K562 (cell line): ENCODE measurements around the gene TRMT112. TPM values are rescaled to one million over a fixed set of nuclear protein-coding genes. Genes with fewer than 3 reads are reported as not detected.

Experiments used
- ATAC-seq: fragments of 200-7000 bp; cut with Tn5 transposase; 3 replicates; pipeline ENCODE4 v1.9.1; 2020; ENCODE audit warnings: moderate library complexity
- BruUV-seq: library from RNA; stranded (reverse); fragments of 400-500 nt; replicated peaks from 2 replicates; lab custom pipeline; 2021; lab: Mats Ljungman, UMichigan
- CTCF ChIA-PET: fragments of 300-600 bp; formaldehyde crosslinking; extraction: SDS; loops from one replicate; lab custom pipeline; 2021; ENCODE audit warnings: low intra/inter-chr PET ratio; lab: Yijun Ruan, JAX
- POLR2A ChIA-PET: fragments of 300-600, 350-650 bp; sonication (Branson Sonifier 250); formaldehyde crosslinking; extraction: SDS; loops from one replicate; lab custom pipeline; 2021; ENCODE audit warnings: antibody characterized with exemption, inconsistent platforms; lab: Yijun Ruan, JAX
- DNase-seq, 4 experiments: peaks; one replicate each; pipeline versions ENCODE4 v3.0.0 to v3.0.0-alpha.2; 2011 to 2018; ENCODE audit warnings: low spot score in 3 of 4, mixed read lengths in 3 of 4; ENCODE audit errors: extremely low read depth in 1 of 4
- FAIRE-seq: peaks from 2 replicates; lab custom pipeline; 2011; peaks lifted over from hg19 to GRCh38; lab: Jason Lieb, UNC
- H2AFZ ChIP-seq: 2 replicates; pipeline ENCODE4 v1.6.0; 2011; ENCODE audit warnings: low read depth, low read length, control low read depth, inconsistent platforms
- H3K27ac ChIP-seq: fragments of 200-600 bp; 3 replicates; pipeline ENCODE4 v1.8.0; 2011; ENCODE audit warnings: low read depth, mild to moderate bottlenecking, control low read depth, inconsistent platforms, low read length, moderate library complexity, mixed read lengths; ENCODE audit errors: extremely low read depth
- H3K27me3 ChIP-seq, 2 experiments: fragments of 300-600 bp in 1 of 2; 2 replicates in 1 of 2; 3 replicates in 1 of 2; pipeline versions ENCODE4 v1.6.0 to v1.8.0; 2011; ENCODE audit warnings: inconsistent platforms in 2 of 2, low read length in 2 of 2, mild to moderate bottlenecking in 1 of 2, mixed read lengths in 1 of 2, moderate library complexity in 1 of 2; ENCODE audit not compliant: control insufficient read depth in 2 of 2, insufficient read depth in 2 of 2
- H3K36me3 ChIP-seq: fragments of 300-600 bp; 3 replicates; pipeline ENCODE4 v1.8.0; 2011; ENCODE audit warnings: mild to moderate bottlenecking, low read length, inconsistent platforms; ENCODE audit not compliant: control insufficient read depth, insufficient read depth
- H3K4me1 ChIP-seq, 2 experiments: fragments of 200-600 bp in 1 of 2; replicated peaks in 1 of 2; 2 replicates in 1 of 2; 3 replicates in 1 of 2; pipeline versions ENCODE4 v1.5.1 to v1.8.0; 2011; ENCODE audit warnings: inconsistent platforms in 2 of 2, low read length in 2 of 2, mild to moderate bottlenecking in 1 of 2, mixed read lengths in 1 of 2, moderate library complexity in 1 of 2; ENCODE audit not compliant: control insufficient read depth in 2 of 2, insufficient read depth in 2 of 2
- H3K4me2 ChIP-seq: 2 replicates; pipeline ENCODE4 v1.6.1; 2011; ENCODE audit warnings: low read length, control low read depth, inconsistent platforms, mixed read lengths; ENCODE audit not compliant: insufficient read depth
- H3K4me3 ChIP-seq: fragments of 200-600 bp; sonication (generic), shearing (Covaris generic); 2 replicates; pipeline ENCODE4 v1.5.1; 2016; ENCODE audit warnings: control low read depth, inconsistent platforms
- H3K79me2 ChIP-seq: fragments of 200-600 bp; 3 replicates; pipeline ENCODE4 v1.8.0; 2011; ENCODE audit warnings: low read length, inconsistent platforms; ENCODE audit not compliant: control insufficient read depth, insufficient read depth
- H3K9ac ChIP-seq, 2 experiments: 2 replicates each; pipeline versions ENCODE4 v1.6.0 to v1.6.1; 2011; ENCODE audit warnings: low read depth in 2 of 2, low read length in 2 of 2, control low read depth in 1 of 2, inconsistent platforms in 1 of 2, mild to moderate bottlenecking in 1 of 2, mixed read lengths in 1 of 2; ENCODE audit not compliant: insufficient read depth in 1 of 2
- H3K9me1 ChIP-seq: one replicate; pipeline ENCODE4 v1.6.0; 2011; ENCODE audit warnings: inconsistent platforms, mild to moderate bottlenecking, low read length, moderate library complexity; ENCODE audit not compliant: control insufficient read depth, insufficient read depth
- H3K9me3 ChIP-seq: replicated peaks from 2 replicates; pipeline ENCODE4 v1.5.1; 2011; ENCODE audit warnings: low read depth, low read length, inconsistent platforms; ENCODE audit not compliant: control insufficient read depth, insufficient read depth
- H4K20me1 ChIP-seq: replicated peaks from 2 replicates; pipeline ENCODE4 v1.6.1; 2011; ENCODE audit warnings: low read length, inconsistent platforms, mixed read lengths; ENCODE audit not compliant: control insufficient read depth, insufficient read depth
- BRD9 ChIP-seq: fragments of 450-650 bp; IDR thresholded peaks from 2 replicates; pipeline ENCODE4 v1.6.1; 2018; ENCODE audit warnings: low read depth; ENCODE audit not compliant: partially characterized antibody
- DNMT1 ChIP-seq: fragments of 450-650 bp; IDR thresholded peaks from 2 replicates; pipeline ENCODE4 v1.6.1; 2016; ENCODE audit warnings: antibody characterized with exemption, mild to moderate bottlenecking
- EHMT2 ChIP-seq: fragments of 450-650 bp; IDR thresholded peaks from 2 replicates; pipeline ENCODE4 v1.6.1; 2018; ENCODE audit warnings: antibody characterized with exemption
- GTF2F1 ChIP-seq: IDR thresholded peaks from 2 replicates; pipeline ENCODE4 v1.6.1; 2011; ENCODE audit warnings: low read depth, low read length, improper control_type of control experiment
- IRF2 ChIP-seq: sonication (generic); formaldehyde crosslinking; IDR thresholded peaks from 2 replicates; pipeline ENCODE4 v1.8.1; 2022; ENCODE audit warnings: mild to moderate bottlenecking, missing genetic modification reagents
- MECOM ChIP-seq: fragments of 250-450 bp; sonication (Bioruptor Pico); IDR thresholded peaks from 2 replicates; pipeline ENCODE4 v1.8.0; 2022; ENCODE audit warnings: inconsistent platforms
- POLR2G ChIP-seq: fragments of 200-400 bp; formaldehyde crosslinking; IDR thresholded peaks from 2 replicates; pipeline ENCODE4 v1.6.1; 2017; ENCODE audit warnings: low read depth, mild to moderate bottlenecking, antibody characterized with exemption, low read length, moderate library complexity
- PPARD ChIP-seq: fragments of 250-450 bp; sonication (Bioruptor Pico); IDR thresholded peaks from 2 replicates; pipeline ENCODE4 v1.8.0; 2022; ENCODE audit warnings: inconsistent platforms, mild to moderate bottlenecking, moderate library complexity
- RBM22 ChIP-seq: fragments of 200-400 bp; formaldehyde crosslinking; IDR thresholded peaks from 2 replicates; pipeline ENCODE4 v1.6.1; 2018; ENCODE audit warnings: low read length, low read depth; ENCODE audit not compliant: poor library complexity, severe bottlenecking
- RFX1 ChIP-seq: fragments of 450-650 bp; IDR thresholded peaks from 2 replicates; pipeline ENCODE4 v1.6.1; 2016; ENCODE audit warnings: mild to moderate bottlenecking, moderate library complexity
- TBP ChIP-seq: optimal IDR thresholded peaks from 2 replicates; pipeline ENCODE3; 2011; ENCODE audit warnings: low read depth, low read length, improper control_type of control experiment
- ZC3H11A ChIP-seq: IDR thresholded peaks from 2 replicates; pipeline ENCODE4 v1.6.1; 2012; ENCODE audit warnings: low read depth, low read length, improper control_type of control experiment
- ZNF24 ChIP-seq: fragments of 450-650 bp; IDR thresholded peaks from 2 replicates; pipeline ENCODE4 v1.6.1; 2016
- ZNF780A ChIP-seq: fragments of 250-450 bp; sonication (Bioruptor Pico); IDR thresholded peaks from 2 replicates; pipeline ENCODE4 v1.5.0; 2021; ENCODE audit warnings: mild to moderate bottlenecking
- WGBS: fragments of 100-300 bp; shearing (Covaris generic); methylation state at CpG from one replicate; pipeline ENCODE4 v1.1.6; 2016; ENCODE audit warnings: low coverage, mixed read lengths; ENCODE audit not compliant: insufficient coverage; ENCODE audit errors: missing lambda C conversion rate; 5-methylcytosine and 5-hydroxymethylcytosine counted together
- in situ Hi-C: fragments of 300-500 bp; cut with MboI; formaldehyde crosslinking; loops from 4 replicates; pipeline ENCODE4 v1.15.0; 2018; ENCODE audit warnings: inconsistent platforms, mixed read lengths
- intact Hi-C: fragments of 100-400 bp; cut with micrococcal nuclease; formaldehyde crosslinking; loops from 2 replicates; pipeline ENCODE4 v1.14.2; 2022
- polyA plus RNA-seq, 8 experiments: library from polyadenylated mRNA; depleted of rRNA in 4 of 8; stranded (reverse) in 5 of 8; unstranded in 3 of 8; fragments of >200 nt; fragmentation: Nextera tagmentation in 2 of 8; fragmentation: Illumina TruSeq in 1 of 8; extraction: Ambion mirVana in 2 of 8; extraction: Trizol in 1 of 8; gene quantifications; 2 replicates each; pipeline versions ENCODE4 v1.2.1 to v1.2.3, GENCODE V29; 2011 to 2014; ENCODE audit warnings: inconsistent platforms in 1 of 8, missing spikeins in 1 of 8
- total RNA-seq, 7 experiments: library from RNA; depleted of rRNA in 6 of 7; stranded (reverse); fragments of >200 nt in 6 of 7; fragmentation: Illumina TruSeq in 2 of 7; extraction: Trizol in 2 of 7; gene quantifications; 2 replicates each; pipeline versions ENCODE4 v1.2.1 to v1.2.3, GENCODE V29; 2011 to 2021; ENCODE audit warnings: low replicate concordance in 1 of 7
- TF ChIP-seq, protein P1 (sequence below): fragments of 250-450 bp; sonication (Bioruptor Pico); IDR thresholded peaks from 2 replicates; pipeline ENCODE4 v1.9.0; 2021; ENCODE audit warnings: mild to moderate bottlenecking
- TF ChIP-seq, protein P2 (sequence below): fragments of 250-450 bp; sonication (Bioruptor Pico); IDR thresholded peaks from 2 replicates; pipeline ENCODE4 v1.5.0; 2022; ENCODE audit warnings: mild to moderate bottlenecking
- TF ChIP-seq, protein P3 (sequence below): IDR thresholded peaks from 3 replicates; pipeline ENCODE4 v1.6.1; 2011; ENCODE audit warnings: borderline replicate concordance, mild to moderate bottlenecking; ENCODE audit not compliant: insufficient read length, insufficient read depth
- TF ChIP-seq, protein P4 (sequence below): fragments of 450-650 bp; conservative IDR thresholded peaks from 2 replicates; pipeline ENCODE4 v1.6.1; 2016; ENCODE audit warnings: missing genetic modification characterization, low read depth, mild to moderate bottlenecking, control low read depth, missing compliant biosample characterization
- TF ChIP-seq, protein P5 (sequence below): sonication (generic); formaldehyde crosslinking; IDR thresholded peaks from 2 replicates; pipeline ENCODE4 v1.8.1; 2022; ENCODE audit warnings: missing genetic modification reagents

The TRMT112 gene
- total and polyA plus RNA-seq, 9 of the 15 experiments (the other 6 are each of a cell fraction or from before 2014, with no cell fraction given), result 162 to 444 (median 300) TPM

DNA sequence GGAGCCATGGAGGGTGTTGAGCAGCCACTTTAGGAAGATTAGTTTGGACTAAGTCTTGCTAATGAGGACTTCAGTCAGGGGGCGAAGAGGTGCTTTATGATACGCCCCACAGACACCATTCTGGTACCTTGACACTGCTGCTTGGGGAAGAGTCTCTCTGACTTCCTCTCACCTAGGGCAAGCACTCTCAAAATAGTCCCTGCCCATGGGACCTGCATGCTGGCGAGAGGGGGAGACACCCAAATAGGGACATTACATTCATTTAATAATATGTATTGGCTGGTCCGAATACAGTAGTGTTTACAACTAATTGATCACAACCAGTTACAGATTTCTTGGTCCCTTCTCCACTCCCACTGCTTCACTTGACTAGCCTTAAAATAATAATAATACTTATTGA is 21.6 kb downstream of the TRMT112 start:
- H3K9me1 ChIP-seq, result no peaks in the 10 kb centered on the region
- no peaks in the 10 kb centered on the region for H3K36me3 ChIP-seq
- in situ Hi-C loops, result no loop called here
- peaks cover 2 to 56% of the 10 kb centered on the region in 2 experiments; a peak in 4 of 5 replicates for H3K4me1 ChIP-seq
- intact Hi-C loops, result no loop called here
- H3K9ac ChIP-seq, result no peak overlapping the region
- ChIA-PET POLR2A (no interaction called here), CTCF (no interaction called here)
- no peak overlapping the region for H3K27ac ChIP-seq
- peaks cover 48 to 67% of the 10 kb centered on the region in 2 experiments for H3K27me3 ChIP-seq
- H3K79me2 ChIP-seq, result no peaks in the 10 kb centered on the region
- H2AFZ ChIP-seq, result no peak overlapping the region
- no peak for FAIRE-seq
- no TSS peak for BruUV-seq
- 20% methylated on average over 4 of the region's 4 CpGs for WGBS
- H3K9me3 ChIP-seq, result no peaks in the 10 kb centered on the region
- no peak for ATAC-seq
- H4K20me1 ChIP-seq, result no peaks in the 10 kb centered on the region; the same call in 1 of the 2 replicates
- DNase-seq, result no peak
- H3K4me3 ChIP-seq, result no peak overlapping the region
- no peak overlapping the region for H3K4me2 ChIP-seq
- TF ChIP-seq ZNF24 (no peak), RFX1 (no peak), IRF2 (CRISPR knock-in tag) (no peak), EHMT2 (no peak), PPARD (no peak), BRD9 (no peak), MECOM (CRISPR knock-in tag) (no peak), TBP (no peak), POLR2G (no peak), DNMT1 (no peak), RBM22 (no peak), ZNF780A (no peak), GTF2F1 (no peak), ZC3H11A (no peak)
- TF ChIP-seq, protein P1, sequence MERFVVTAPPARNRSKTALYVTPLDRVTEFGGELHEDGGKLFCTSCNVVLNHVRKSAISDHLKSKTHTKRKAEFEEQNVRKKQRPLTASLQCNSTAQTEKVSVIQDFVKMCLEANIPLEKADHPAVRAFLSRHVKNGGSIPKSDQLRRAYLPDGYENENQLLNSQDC, result no peak
- TF ChIP-seq, protein P2, sequence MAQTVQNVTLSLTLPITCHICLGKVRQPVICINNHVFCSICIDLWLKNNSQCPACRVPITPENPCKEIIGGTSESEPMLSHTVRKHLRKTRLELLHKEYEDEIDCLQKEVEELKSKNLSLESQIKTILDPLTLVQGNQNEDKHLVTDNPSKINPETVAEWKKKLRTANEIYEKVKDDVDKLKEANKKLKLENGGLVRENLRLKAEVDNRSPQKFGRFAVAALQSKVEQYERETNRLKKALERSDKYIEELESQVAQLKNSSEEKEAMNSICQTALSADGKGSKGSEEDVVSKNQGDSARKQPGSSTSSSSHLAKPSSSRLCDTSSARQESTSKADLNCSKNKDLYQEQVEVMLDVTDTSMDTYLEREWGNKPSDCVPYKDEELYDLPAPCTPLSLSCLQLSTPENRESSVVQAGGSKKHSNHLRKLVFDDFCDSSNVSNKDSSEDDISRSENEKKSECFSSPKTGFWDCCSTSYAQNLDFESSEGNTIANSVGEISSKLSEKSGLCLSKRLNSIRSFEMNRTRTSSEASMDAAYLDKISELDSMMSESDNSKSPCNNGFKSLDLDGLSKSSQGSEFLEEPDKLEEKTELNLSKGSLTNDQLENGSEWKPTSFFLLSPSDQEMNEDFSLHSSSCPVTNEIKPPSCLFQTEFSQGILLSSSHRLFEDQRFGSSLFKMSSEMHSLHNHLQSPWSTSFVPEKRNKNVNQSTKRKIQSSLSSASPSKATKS (CRISPR knock-in tag), result no peak
- TF ChIP-seq, protein P3, sequence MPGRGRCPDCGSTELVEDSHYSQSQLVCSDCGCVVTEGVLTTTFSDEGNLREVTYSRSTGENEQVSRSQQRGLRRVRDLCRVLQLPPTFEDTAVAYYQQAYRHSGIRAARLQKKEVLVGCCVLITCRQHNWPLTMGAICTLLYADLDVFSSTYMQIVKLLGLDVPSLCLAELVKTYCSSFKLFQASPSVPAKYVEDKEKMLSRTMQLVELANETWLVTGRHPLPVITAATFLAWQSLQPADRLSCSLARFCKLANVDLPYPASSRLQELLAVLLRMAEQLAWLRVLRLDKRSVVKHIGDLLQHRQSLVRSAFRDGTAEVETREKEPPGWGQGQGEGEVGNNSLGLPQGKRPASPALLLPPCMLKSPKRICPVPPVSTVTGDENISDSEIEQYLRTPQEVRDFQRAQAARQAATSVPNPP, result no peak
- TF ChIP-seq, protein P4, sequence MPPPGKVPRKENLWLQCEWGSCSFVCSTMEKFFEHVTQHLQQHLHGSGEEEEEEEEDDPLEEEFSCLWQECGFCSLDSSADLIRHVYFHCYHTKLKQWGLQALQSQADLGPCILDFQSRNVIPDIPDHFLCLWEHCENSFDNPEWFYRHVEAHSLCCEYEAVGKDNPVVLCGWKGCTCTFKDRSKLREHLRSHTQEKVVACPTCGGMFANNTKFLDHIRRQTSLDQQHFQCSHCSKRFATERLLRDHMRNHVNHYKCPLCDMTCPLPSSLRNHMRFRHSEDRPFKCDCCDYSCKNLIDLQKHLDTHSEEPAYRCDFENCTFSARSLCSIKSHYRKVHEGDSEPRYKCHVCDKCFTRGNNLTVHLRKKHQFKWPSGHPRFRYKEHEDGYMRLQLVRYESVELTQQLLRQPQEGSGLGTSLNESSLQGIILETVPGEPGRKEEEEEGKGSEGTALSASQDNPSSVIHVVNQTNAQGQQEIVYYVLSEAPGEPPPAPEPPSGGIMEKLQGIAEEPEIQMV, result no peak
- TF ChIP-seq, protein P5, sequence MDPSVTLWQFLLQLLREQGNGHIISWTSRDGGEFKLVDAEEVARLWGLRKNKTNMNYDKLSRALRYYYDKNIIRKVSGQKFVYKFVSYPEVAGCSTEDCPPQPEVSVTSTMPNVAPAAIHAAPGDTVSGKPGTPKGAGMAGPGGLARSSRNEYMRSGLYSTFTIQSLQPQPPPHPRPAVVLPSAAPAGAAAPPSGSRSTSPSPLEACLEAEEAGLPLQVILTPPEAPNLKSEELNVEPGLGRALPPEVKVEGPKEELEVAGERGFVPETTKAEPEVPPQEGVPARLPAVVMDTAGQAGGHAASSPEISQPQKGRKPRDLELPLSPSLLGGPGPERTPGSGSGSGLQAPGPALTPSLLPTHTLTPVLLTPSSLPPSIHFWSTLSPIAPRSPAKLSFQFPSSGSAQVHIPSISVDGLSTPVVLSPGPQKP (CRISPR knock-in tag), result no peak
